PC-9 (cell line): Measurements from ENCODE around the gene TCF4.

Source experiments
- CTCF ChIP-seq: fragments of 200-600 bp; sonication (generic); conservative IDR thresholded peaks from 2 replicates; pipeline ENCODE4 v1.6.1; 2017; ENCODE audit warnings: mixed run types, antibody characterized with exemption, mild to moderate bottlenecking, moderate library complexity
- EZH2 ChIP-seq: fragments of 200-600 bp; sonication (generic); IDR thresholded peaks from 2 replicates; pipeline ENCODE4 v1.8.0; 2017; ENCODE audit warnings: antibody characterized with exemption, low read depth

- no peak for TF ChIP-seq CTCF
- no peak for TF ChIP-seq EZH2
Observed at GRCh38 chr18:55289048-55289447, 298.9 kb downstream of the TCF4 start.
